ENCODE results near the gene PRKCA.

PRKCA gene

DNA sequence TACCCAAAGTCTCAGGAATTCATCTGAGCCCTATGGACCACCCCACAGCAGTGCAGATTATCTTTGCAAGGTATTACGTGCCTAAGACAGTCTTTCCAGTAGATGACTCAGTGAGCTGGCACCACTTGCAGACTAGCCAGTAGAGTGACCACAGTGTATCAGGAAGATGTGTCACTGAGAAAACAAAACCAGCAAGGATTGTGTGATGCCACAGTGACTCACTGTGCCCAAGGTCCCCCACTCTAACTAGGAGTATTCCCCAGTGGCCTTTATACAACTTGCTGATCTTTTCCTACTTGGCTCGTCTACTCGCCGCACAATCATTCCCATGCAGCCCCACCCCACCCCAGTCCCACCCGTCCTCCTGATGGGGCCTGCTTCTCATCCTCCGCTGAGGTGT is 26.8 kb upstream of the PRKCA start (continued):
- TF ChIP-seq, protein P1, sequence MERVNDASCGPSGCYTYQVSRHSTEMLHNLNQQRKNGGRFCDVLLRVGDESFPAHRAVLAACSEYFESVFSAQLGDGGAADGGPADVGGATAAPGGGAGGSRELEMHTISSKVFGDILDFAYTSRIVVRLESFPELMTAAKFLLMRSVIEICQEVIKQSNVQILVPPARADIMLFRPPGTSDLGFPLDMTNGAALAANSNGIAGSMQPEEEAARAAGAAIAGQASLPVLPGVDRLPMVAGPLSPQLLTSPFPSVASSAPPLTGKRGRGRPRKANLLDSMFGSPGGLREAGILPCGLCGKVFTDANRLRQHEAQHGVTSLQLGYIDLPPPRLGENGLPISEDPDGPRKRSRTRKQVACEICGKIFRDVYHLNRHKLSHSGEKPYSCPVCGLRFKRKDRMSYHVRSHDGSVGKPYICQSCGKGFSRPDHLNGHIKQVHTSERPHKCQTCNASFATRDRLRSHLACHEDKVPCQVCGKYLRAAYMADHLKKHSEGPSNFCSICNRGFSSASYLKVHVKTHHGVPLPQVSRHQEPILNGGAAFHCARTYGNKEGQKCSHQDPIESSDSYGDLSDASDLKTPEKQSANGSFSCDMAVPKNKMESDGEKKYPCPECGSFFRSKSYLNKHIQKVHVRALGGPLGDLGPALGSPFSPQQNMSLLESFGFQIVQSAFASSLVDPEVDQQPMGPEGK (CRISPR knock-in tag; IDR thresholded peaks at IDR 0.05; ENCODE audit: borderline replicate concordance) = no peak
- TF ChIP-seq, protein P2, sequence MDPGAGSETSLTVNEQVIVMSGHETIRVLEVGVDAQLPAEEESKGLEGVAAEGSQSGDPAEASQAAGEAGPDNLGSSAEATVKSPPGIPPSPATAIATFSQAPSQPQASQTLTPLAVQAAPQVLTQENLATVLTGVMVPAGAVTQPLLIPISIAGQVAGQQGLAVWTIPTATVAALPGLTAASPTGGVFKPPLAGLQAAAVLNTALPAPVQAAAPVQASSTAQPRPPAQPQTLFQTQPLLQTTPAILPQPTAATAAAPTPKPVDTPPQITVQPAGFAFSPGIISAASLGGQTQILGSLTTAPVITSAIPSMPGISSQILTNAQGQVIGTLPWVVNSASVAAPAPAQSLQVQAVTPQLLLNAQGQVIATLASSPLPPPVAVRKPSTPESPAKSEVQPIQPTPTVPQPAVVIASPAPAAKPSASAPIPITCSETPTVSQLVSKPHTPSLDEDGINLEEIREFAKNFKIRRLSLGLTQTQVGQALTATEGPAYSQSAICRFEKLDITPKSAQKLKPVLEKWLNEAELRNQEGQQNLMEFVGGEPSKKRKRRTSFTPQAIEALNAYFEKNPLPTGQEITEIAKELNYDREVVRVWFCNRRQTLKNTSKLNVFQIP (CRISPR knock-in tag; IDR thresholded peaks at IDR 0.05; ENCODE audit: borderline replicate concordance, low read depth) = no peak
- TF ChIP-seq RARB (CRISPR knock-in tag; IDR thresholded peaks at IDR 0.05) (no peak), ZNF8 (CRISPR knock-in tag; IDR thresholded peaks at IDR 0.05) (no peak), ZFP3 (CRISPR knock-in tag; IDR thresholded peaks at IDR 0.05) (no peak), ISL1 (CRISPR knock-in tag; IDR thresholded peaks at IDR 0.05) (no peak), ARNTL (CRISPR knock-in tag; IDR thresholded peaks at IDR 0.05; ENCODE audit: borderline replicate concordance, low read depth) (no peak)
- TF ChIP-seq, protein P3, sequence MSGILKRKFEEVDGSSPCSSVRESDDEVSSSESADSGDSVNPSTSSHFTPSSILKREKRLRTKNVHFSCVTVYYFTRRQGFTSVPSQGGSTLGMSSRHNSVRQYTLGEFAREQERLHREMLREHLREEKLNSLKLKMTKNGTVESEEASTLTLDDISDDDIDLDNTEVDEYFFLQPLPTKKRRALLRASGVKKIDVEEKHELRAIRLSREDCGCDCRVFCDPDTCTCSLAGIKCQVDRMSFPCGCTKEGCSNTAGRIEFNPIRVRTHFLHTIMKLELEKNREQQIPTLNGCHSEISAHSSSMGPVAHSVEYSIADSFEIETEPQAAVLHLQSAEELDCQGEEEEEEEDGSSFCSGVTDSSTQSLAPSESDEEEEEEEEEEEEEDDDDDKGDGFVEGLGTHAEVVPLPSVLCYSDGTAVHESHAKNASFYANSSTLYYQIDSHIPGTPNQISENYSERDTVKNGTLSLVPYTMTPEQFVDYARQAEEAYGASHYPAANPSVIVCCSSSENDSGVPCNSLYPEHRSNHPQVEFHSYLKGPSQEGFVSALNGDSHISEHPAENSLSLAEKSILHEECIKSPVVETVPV (CRISPR knock-in tag; IDR thresholded peaks at IDR 0.05) = no peak

DNA sequence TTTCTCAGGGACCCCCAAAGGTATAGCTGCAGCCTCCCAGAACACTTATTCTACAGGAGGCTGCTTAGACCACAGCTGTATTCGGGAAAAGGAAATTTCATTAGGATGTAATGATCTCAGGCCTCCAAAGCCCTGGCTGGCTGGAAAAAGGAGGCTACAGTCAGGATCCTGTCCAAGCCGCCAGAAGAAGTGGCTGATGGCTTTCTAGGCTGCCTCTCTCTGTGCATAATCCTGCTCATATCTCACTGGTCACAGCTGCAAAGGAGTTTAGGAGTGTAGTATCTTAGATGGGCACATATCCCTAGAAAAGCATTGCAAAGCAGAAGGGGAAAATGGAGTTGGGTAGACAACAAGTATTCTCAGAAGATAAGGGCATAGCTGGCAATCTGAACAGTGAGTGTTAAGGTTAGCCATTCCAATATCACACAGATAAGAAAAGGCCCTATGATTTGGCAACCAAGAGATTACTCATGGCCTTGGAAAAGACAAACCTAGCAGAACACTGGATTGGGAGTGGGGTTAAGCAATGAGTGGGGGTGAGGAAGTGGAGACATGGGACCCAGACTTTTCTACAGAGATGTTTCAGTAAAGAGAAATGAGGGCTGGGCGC is 26.0 kb upstream of the PRKCA start:
- TF ChIP-seq ARNTL (CRISPR knock-in tag; IDR thresholded peaks at IDR 0.05; ENCODE audit: borderline replicate concordance, low read depth) (no peak), SNAI2 (CRISPR knock-in tag; IDR thresholded peaks at IDR 0.05) (no peak), TOX (CRISPR knock-in tag; IDR thresholded peaks at IDR 0.05; ENCODE audit: borderline replicate concordance) (no peak), ZC3H10 (CRISPR knock-in tag; IDR thresholded peaks at IDR 0.05) (no peak), GLIS3 (CRISPR knock-in tag; IDR thresholded peaks at IDR 0.05) (no peak), ISL1 (CRISPR knock-in tag; IDR thresholded peaks at IDR 0.05) (no peak), ZFP3 (CRISPR knock-in tag; IDR thresholded peaks at IDR 0.05) (no peak), ESRRG (CRISPR knock-in tag; IDR thresholded peaks at IDR 0.05) (no peak)
- TF ChIP-seq, protein P4, sequence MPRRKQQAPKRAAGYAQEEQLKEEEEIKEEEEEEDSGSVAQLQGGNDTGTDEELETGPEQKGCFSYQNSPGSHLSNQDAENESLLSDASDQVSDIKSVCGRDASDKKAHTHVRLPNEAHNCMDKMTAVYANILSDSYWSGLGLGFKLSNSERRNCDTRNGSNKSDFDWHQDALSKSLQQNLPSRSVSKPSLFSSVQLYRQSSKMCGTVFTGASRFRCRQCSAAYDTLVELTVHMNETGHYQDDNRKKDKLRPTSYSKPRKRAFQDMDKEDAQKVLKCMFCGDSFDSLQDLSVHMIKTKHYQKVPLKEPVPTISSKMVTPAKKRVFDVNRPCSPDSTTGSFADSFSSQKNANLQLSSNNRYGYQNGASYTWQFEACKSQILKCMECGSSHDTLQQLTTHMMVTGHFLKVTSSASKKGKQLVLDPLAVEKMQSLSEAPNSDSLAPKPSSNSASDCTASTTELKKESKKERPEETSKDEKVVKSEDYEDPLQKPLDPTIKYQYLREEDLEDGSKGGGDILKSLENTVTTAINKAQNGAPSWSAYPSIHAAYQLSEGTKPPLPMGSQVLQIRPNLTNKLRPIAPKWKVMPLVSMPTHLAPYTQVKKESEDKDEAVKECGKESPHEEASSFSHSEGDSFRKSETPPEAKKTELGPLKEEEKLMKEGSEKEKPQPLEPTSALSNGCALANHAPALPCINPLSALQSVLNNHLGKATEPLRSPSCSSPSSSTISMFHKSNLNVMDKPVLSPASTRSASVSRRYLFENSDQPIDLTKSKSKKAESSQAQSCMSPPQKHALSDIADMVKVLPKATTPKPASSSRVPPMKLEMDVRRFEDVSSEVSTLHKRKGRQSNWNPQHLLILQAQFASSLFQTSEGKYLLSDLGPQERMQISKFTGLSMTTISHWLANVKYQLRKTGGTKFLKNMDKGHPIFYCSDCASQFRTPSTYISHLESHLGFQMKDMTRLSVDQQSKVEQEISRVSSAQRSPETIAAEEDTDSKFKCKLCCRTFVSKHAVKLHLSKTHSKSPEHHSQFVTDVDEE (CRISPR knock-in tag; IDR thresholded peaks at IDR 0.05) = no peak
- TF ChIP-seq, protein P2 (CRISPR knock-in tag; IDR thresholded peaks at IDR 0.05; ENCODE audit: borderline replicate concordance, low read depth) = no peak
- TF ChIP-seq, protein P5, sequence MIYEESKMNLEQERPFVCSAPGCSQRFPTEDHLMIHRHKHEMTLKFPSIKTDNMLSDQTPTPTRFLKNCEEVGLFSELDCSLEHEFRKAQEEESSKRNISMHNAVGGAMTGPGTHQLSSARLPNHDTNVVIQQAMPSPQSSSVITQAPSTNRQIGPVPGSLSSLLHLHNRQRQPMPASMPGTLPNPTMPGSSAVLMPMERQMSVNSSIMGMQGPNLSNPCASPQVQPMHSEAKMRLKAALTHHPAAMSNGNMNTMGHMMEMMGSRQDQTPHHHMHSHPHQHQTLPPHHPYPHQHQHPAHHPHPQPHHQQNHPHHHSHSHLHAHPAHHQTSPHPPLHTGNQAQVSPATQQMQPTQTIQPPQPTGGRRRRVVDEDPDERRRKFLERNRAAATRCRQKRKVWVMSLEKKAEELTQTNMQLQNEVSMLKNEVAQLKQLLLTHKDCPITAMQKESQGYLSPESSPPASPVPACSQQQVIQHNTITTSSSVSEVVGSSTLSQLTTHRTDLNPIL (CRISPR knock-in tag; IDR thresholded peaks at IDR 0.05; ENCODE audit: low read depth) = no peak
- TF ChIP-seq, protein P3 (CRISPR knock-in tag; IDR thresholded peaks at IDR 0.05) = no peak
- ATAC-seq = peak; percentile 13

DNA sequence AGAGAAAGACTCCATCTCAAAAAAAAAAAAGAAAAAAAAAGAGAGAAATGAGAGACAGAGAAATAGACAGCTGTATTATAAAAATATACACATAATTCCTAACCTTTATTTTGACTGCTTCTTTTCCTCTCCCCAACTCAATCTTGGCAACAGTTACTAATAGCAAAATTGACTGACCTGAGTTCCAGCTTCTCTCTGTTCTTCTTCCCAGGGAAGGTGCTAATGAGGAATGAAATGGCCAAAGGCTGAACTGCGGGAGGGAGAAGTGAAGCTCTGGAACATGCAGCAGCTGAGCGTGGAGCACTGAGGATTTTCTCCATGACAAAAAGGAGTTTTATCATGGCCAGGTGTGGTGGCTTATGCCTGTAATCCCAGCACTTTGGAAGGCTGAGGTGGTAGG is 25.2 kb upstream of the PRKCA start:
- ATAC-seq = no peak
- TF ChIP-seq OSR1 (CRISPR knock-in tag; IDR thresholded peaks at IDR 0.05) (no peak), ZFP3 (CRISPR knock-in tag; IDR thresholded peaks at IDR 0.05) (no peak), ZNF565 (CRISPR knock-in tag; conservative IDR thresholded peaks at IDR 0.05; ENCODE audit: low read depth) (no peak), CSDC2 (CRISPR knock-in tag; IDR thresholded peaks at IDR 0.05) (no peak), GLIS3 (CRISPR knock-in tag; IDR thresholded peaks at IDR 0.05) (no peak), RARB (CRISPR knock-in tag; IDR thresholded peaks at IDR 0.05) (no peak), BACH2 (CRISPR knock-in tag; IDR thresholded peaks at IDR 0.05; ENCODE audit: borderline replicate concordance) (no peak), TCF4 (CRISPR knock-in tag; IDR thresholded peaks at IDR 0.05; ENCODE audit: borderline replicate concordance) (no peak)
